Central memory CD4-positive, alpha-beta T cell (primary cell): Measurements from ENCODE around the gene PAN2.
"Not testable (repeated sequence)": the region's sequence is repeated elsewhere in the genome, so short reads cannot be mapped to it uniquely, and the experiment has no call there.

Experiments
- DNase-seq: peaks from one replicate; pipeline ENCODE4 v3.0.0; 2022

Gene PAN2

DNA sequence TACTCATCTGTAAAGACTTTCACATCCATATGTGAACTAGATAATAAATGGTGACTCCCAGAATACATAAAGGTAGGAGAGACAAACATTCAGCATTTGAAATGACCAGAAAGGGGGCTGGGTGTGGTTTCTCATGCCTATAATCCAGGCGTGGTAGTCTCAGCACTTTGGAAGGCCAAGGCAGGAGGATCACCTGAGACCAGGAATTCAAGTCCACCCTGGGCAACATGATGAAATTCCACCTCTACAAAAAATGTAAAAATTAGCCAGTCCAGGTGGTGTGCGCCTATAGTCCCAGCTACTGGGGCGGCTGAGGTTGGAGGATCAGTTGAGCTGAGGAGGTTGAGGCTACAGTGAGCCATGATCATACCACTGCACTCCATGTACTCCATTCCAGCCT is 29.5 kb downstream of the PAN2 start:
- no peak for DNase-seq

- DNase-seq: no peak
Measured at GRCh38 chr12:56300644-56301464, 32.9 kb downstream of the PAN2 start.

GRCh38 chr12:56299853-56300643 is 33.8 kb downstream of the PAN2 start, which contains the start of gene CS:
CS (minus strand) TSS chr12:56300330; CDS start chr12:56300201, 129 bp downstream.
- DNase-seq: peak; percentile 99

DNA sequence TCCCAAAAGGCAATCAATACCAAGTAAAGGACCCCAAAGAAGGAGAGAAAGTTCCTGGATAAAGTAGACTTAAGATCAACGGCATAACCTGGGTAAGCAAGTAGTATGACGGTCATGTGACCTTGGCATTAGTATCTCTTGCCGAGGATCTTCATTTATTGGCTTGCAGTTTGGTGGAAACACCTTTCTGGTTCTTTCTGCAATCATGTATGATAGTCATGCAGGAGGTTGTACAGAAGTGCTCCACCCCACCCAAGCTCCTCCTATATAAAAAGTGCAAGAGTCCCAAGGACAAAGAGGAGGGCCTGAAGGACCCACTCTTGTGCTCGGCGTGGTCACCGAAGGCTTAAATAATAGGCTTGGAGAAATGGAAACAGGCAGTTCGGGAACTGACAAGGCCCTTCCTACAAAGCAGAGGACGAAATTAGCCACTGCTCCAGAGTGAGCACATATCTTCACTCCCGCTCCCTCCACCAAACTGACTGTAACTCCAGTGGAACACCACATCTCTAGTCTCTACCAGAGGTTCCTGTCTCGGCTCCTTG is 34.4 kb downstream of the PAN2 start:
- DNase-seq: peak; percentile 34

- no peak for DNase-seq
Measured at GRCh38 chr12:56298828-56299227, 35.0 kb downstream of the PAN2 start.

GRCh38 chr12:56297400-56297799 is 36.4 kb downstream of the PAN2 start:
- no peak for DNase-seq

DNA sequence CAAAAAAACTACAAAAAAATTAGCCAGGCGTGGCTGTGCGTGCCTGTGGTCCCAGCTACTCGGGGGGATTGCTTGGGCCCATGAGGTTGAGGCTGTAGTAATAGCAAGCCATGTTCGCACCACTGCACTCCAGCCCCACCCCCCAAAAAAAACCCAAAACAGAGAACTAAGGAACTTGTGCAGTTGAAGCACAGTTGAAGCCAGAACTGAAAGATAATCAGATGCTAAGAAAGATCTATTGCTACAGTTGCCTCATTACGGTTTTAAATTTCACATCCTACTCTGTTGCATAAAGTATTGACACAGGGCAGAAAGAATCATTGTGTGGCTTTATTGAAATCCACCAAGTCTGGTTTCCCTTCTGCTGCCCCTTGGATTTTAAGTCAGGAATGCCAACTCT is 37.5 kb downstream of the PAN2 start:
- no peak for DNase-seq

DNA sequence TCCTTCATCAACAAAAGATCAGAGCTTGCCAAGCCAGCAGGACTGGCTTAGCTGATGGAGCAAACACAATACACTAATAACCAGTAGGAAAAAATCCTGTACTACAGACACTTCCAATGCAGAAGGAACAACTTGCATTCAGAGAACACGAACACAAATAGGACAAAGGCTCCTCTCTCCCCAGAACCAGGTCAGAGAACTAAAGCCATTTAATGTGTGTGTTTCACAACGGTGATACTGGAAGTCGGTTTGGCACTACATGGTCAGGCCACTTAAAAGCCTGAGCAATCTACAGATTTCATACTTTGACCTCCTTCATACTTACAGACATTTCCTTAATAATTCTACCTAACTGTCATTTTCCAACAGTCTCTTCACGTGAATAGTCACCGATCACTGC is 40.0 kb downstream of the PAN2 start:
- DNase-seq: no peak

DNA sequence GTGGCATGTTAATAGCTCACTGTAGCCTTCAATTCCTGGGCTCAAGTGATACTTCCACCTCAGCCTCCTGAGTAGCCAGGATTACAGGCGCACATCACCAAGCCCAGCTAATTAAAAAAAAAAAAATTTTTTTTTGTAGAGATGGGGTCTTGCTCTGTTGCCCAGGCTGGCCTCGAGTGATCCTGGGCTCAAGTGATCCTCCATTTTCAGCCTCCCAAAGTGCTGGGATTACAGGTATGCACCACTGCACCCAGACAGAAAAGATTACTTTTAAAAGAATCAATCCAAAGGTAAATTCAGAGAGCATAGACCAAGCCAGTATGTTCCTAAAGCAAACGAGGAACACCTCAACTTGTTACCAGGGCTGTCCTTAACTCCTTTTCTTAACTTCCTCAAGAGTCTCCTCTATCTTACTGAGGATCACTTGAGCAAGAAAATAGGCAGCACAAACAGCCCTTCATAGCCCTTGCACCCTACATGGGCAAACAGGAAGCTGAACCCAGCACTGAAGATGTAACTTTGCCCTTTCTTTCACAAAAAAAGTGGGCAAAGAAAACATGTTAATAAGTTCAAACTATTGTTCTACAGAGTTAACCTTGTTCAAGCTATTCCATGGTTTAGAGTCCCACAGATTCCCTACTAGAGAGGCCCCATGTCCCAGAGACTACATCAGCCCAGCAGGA is 45.0 kb downstream of the PAN2 start:
- no peak for DNase-seq

DNA sequence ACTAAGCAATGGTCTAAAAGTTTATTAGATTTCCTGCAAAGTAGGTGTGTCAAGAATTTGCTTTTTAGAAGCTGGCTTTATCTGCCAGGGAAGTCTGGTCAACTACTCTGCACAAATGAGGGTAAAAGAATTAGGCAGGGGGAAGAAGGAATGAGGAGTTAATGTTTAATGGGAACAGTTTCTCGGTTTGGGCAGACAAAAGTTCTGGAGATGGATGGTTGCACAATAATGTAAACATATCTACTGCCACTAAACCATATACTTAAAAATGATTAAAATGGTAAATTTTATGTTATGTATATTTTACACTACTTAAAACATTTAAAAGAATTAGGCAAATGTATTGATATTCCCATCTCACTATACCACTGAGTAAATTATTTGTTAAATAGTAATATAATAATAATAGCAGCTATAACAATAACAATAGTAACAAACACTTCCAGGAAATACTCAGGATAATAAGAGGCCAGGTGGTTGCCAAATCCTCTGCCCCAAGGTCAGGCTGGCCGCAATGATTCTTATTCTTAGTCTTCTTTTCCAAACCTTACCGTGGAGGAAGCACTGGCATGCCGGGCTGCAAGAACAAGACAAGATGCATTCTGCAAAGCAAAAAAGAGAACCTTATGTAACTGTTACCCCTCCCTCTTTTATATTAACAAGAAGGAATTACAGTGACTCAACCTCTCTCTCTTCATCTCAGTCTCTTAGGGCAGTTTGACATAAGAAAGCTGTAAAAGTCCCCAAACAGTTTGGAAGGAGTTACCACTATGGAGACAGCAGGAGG is 47.6 kb downstream of the PAN2 start:
- DNase-seq: no peak

- not testable (repeated sequence) for DNase-seq
Measured at GRCh38 chr12:56284263-56284662, 49.5 kb downstream of the PAN2 start.

DNA sequence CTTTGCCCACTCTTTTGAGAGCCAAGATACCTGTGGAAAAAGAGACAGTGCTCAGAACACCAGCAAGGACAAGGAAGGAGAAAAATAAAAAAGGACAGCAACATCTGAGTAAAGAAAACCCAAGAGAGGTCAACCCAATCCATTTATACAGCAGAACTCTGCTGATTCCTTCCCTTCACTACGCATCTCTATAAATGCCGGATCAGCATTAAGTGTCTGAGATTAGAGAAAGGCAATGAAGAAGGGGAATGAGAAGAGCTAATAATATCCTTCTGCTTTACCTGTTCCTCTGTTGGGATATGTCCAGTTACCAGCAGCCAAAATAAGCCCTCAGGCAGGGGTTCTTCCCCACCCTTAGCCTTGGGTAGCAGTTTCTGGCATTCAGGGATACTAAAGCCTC is 51.2 kb downstream of the PAN2 start:
- no peak for DNase-seq

- no peak for DNase-seq
Measured at GRCh38 chr12:56282030-56282429, 51.8 kb downstream of the PAN2 start.

DNA sequence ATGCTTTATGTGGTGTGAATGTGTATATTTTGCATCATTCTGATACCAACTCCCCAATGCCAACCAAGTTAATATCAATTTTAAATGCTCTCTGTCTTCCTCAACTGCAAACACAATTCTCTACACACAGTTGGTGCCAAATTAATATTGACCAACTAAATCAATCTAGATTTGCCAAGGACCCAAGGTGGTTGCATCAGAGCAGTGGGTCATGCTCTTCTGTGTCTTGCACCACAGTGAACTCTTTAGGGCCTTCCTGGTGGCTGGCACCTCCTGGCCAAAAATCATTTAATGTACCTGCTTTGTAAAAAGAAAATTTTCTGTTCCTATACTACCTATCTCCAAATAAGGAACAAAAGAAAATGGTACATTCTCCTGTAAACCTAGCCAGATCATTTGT is 53.0 kb downstream of the PAN2 start:
- DNase-seq: no peak

- DNase-seq: no peak
Measured at GRCh38 chr12:56278905-56279304, 54.9 kb downstream of the PAN2 start.

DNA sequence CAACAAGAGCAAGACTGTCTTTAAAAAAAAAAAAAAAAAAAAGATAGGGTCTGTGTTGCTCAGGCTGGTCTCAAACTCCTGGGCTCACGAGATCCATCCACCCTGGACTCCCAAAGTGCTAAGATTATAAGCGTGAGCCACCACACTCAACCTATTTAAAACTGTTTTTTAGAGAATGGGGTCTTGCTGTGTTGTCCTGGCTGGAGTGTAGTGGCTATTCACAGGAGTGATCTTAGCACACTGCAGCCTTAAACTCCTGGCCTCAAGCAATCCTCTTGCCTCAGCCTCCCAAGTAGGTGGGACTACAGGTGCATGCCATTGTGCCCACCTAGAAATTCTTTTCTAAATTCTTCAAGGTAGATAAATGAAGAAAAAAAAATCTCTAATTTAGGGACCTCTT is 59.5 kb downstream of the PAN2 start:
- no peak for DNase-seq

DNA sequence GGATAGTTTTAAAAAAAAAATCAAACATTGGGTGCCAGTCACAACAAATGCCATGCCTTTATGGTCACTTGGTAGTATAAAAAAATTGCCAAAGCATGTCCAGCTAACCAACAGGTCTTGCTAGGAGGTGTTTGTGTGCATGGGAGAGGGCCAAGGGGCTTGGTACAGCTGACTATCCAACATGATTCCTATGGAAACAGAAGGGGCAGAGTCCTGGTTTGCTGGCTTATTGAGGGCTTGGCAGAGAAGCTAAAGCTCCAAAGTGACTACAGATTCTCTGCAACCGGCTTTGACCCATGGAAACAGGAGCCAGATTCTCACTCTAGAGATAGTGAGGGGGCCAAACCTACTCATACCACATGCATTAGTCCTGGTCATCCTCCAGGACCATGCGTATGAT is 61.3 kb downstream of the PAN2 start:
- DNase-seq: not testable (repeated sequence)

DNA sequence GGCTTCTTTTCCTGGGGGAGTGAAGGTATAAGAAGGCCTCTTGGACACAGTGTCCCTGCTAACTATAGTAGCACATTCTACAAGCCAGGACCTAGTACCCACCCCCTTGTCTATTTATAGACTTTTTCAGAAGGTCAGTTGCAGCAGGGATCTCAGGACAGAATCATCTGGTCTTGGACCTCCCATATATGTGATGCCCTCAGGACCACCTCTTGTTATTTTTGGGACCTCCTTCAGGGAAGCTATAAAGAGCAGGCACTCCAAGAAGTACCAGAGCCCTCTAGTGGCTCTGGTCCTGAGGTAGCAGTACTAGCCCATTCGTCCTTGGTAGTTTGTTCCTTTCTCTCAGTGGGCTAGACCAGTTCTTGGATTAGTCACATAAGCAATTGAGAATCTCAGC is 62.8 kb downstream of the PAN2 start:
- no peak for DNase-seq

- no peak for DNase-seq
Measured at GRCh38 chr12:56267443-56268071, 66.2 kb downstream of the PAN2 start.

DNA sequence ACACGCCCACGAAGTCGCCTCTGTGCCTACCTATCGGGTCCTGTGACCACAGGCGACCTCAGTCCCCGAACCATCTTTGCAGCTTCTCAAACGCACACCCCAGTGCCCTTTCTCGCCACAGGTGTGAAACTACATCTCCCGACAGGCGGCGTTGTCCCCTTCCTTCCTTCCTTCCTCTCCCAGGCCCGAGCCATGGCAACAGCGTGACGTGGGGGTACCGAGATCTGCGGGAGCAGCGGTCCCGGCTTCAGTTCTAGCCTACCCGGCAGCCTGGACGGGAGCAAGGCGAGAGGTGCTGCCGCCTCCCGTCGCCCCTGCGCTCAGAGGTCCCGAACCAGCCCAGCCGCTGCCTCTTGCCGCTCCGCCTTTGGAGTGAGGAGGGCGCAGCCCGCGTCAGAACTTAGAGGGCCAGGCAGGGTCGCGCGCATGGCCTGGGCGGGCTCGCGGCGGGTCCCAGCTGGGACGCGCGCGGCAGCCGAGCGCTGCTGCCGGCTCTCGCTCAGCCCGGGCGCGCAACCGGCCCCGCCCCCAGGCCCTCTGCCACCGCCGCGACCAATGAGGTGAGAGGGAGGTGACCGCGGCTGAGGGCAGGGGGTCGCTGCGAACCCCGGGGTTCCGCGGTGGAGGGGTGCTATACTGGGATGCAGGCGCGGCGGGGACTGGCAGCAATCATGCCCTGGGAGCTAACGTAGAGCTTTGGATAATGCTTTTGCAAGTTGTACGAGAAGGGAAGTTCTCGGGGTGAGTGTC is 66.9 kb downstream of the PAN2 start, which contains the start of gene COQ10A:
TSS of gene COQ10A (plus strand) at position 250 of the 750 bp plus-strand sequence. CDS start at position 427, 177 bp downstream.
- DNase-seq: peak; percentile 89
